GM18505 (cell line): ENCODE data around the gene UMODL1.

Experiments
- ATAC-seq: cut with Tn5 transposase; IDR thresholded peaks from one replicate; pipeline ENCODE4 v1.9.1; 2021; ENCODE audit not compliant: unreplicated experiment
- POLR2A ChIP-seq: IDR thresholded peaks from 4 replicates; pipeline ENCODE4 v1.6.1; 2011; ENCODE audit warnings: borderline replicate concordance; ENCODE audit not compliant: insufficient read depth, insufficient read length; ENCODE audit errors: extremely low read depth

UMODL1 gene

GRCh38 chr21:42153046-42153686 is 82.0 kb downstream of the UMODL1 start:
- ATAC-seq: no peak
- TF ChIP-seq POLR2A: no peak

GRCh38 chr21:42153746-42154145 is 82.6 kb downstream of the UMODL1 start:
- ATAC-seq: no peak
- TF ChIP-seq POLR2A: no peak

GRCh38 chr21:42154237-42155044 is 83.3 kb downstream of the UMODL1 start:
- no peak for ATAC-seq
- TF ChIP-seq POLR2A: no peak

- no peak for TF ChIP-seq POLR2A
- ATAC-seq: no peak
Measured at GRCh38 chr21:42155045-42155855, 84.1 kb downstream of the UMODL1 start.

GRCh38 chr21:42156690-42157605 is 85.8 kb downstream of the UMODL1 start:
- no peak for ATAC-seq
- TF ChIP-seq POLR2A: no peak

GRCh38 chr21:42157606-42158310 is 86.6 kb downstream of the UMODL1 start:
- TF ChIP-seq POLR2A: no peak
- ATAC-seq: no peak

- no peak for TF ChIP-seq POLR2A
- no peak for ATAC-seq
Measured at GRCh38 chr21:42158846-42159245, 87.7 kb downstream of the UMODL1 start.

GRCh38 chr21:42159560-42160110 is 88.5 kb downstream of the UMODL1 start:
- no peak for TF ChIP-seq POLR2A
- ATAC-seq: no peak

- TF ChIP-seq POLR2A: no peak
- no peak for ATAC-seq
Measured at GRCh38 chr21:42160111-42160721, 89.1 kb downstream of the UMODL1 start.

GRCh38 chr21:42160765-42161164 is 89.6 kb downstream of the UMODL1 start:
- TF ChIP-seq POLR2A: no peak
- no peak for ATAC-seq

GRCh38 chr21:42161401-42161955 is 90.4 kb downstream of the UMODL1 start:
- TF ChIP-seq POLR2A: no peak
- ATAC-seq: no peak
